SIG-M5 treated with dmso at 0.1 percent for 504 hours (cell line): ENCODE measurements around the gene SMCR8.
A peak's percentile ranks its signal among the peaks of the same experiment; 100 is the strongest.
"Not testable (repeated sequence)": the region's sequence is repeated elsewhere in the genome, so short reads cannot be mapped to it uniquely, and the experiment has no call there.

Experiments used
- DNase-seq: peaks from one replicate; lab custom pipeline; 2025; ENCODE audit not compliant: unreplicated experiment; lab: John Stamatoyannopoulos, UW

Gene SMCR8, protein sequence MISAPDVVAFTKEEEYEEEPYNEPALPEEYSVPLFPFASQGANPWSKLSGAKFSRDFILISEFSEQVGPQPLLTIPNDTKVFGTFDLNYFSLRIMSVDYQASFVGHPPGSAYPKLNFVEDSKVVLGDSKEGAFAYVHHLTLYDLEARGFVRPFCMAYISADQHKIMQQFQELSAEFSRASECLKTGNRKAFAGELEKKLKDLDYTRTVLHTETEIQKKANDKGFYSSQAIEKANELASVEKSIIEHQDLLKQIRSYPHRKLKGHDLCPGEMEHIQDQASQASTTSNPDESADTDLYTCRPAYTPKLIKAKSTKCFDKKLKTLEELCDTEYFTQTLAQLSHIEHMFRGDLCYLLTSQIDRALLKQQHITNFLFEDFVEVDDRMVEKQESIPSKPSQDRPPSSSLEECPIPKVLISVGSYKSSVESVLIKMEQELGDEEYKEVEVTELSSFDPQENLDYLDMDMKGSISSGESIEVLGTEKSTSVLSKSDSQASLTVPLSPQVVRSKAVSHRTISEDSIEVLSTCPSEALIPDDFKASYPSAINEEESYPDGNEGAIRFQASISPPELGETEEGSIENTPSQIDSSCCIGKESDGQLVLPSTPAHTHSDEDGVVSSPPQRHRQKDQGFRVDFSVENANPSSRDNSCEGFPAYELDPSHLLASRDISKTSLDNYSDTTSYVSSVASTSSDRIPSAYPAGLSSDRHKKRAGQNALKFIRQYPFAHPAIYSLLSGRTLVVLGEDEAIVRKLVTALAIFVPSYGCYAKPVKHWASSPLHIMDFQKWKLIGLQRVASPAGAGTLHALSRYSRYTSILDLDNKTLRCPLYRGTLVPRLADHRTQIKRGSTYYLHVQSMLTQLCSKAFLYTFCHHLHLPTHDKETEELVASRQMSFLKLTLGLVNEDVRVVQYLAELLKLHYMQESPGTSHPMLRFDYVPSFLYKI

DNA sequence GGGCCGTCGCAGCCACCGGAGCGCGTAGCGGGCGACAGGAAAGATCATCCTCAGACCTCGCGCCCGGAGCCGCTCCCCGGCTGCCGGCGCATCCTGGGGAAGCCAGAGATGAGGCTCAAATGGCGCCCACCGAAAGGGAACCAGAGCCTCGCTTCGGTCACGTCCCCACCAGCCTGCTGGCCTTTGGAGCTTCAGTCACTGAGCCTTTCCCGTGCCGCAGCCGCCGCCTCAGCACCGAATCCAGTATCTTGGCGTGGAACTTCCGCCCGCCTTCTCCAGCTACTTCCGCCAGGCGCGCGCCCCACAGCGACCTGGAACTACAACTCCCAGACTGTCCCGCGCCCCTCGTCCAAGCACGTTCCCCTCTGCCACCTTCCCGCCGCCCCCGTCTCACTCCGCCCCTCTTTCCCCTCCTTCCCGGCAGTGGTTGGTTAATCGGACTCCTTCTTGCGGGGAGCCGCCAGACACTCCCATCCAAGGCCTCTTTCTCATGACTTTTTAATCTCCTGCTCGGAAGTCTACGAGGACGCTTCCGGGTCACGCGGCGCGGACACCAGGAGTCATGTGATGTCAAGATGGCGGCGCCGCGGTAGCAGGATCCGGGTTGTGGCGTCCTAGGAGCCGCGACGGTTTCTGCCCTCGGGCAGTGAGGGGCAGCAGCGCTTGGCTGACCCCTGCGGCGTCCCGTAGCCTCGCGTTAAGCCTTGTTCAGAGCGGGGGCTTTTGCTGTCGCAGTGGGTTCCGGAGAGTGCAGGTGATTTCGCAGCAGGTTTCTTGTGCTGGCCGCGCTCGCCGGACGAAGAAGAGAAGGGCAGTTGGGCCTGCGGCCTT lies at the start of gene SMCR8, which contains the start of gene TOP3A:
TSS of gene SMCR8 (plus strand) at position 563 of the 831 bp plus-strand sequence. CDS start 497 bp downstream, outside the sequence.
TSS of gene TOP3A (minus strand) at position 264 of the 831 bp plus-strand sequence. CDS start at position 48, 216 bp downstream.
- peak; percentile 98 for DNase-seq

DNA sequence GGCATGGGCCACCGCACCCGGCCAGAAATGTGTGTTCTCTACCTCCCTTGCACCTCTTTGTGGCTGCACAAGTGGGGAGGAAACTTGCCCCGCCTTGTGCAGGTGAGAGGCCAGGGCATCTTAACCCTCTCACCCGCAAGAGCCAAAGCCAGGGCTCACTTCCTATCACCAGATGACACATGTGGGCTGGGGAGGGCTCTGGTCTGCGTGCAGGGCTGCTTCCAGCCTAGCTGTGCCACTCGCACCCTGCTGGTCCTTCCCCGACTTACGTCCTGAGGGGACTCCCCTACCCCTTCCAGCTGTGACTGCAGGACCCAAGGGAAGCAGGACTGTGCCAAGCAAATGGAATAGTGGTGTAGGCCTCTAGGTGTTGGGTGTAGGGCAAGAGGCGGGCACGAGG lies 47.7 kb upstream of the SMCR8 start:
- DNase-seq = no peak

DNA sequence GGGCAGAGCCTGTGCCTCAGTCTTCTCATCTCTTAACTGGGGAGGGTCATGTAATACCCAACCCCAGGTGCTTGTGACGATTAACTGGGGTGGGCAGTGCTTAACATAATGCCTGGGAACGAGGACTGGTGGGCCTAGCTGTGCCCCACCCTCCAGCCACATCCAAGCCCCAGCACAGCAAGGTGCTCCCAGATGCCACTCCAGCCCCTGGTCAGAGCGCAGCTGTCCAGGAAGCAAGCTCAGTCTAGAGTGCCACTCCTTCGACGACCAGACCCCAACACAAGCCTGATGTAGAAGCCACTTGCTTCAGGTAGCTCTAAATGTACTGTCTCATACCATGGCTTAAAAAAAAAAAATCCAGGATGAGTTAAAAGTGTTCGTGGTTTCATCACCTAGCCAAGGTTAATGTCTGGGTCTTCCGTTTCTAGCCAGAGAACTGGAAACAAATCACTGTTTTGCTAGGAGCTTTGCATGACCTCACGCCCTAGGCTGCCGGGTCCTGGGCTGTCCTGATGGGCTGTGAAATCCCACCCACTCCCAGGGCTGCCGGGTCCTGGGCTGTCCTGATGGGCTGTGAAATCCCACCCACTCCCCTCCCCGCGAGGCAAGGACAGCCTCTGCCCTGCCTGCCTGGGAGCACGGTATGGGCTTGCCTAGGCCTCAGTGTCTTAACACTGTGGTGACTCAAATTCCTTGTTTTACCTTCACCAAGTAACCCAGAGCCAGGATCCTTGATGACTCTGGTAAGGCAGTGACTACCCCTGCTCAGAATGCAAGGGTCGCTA lies 47.0 kb upstream of the SMCR8 start:
- no peak for DNase-seq

DNA sequence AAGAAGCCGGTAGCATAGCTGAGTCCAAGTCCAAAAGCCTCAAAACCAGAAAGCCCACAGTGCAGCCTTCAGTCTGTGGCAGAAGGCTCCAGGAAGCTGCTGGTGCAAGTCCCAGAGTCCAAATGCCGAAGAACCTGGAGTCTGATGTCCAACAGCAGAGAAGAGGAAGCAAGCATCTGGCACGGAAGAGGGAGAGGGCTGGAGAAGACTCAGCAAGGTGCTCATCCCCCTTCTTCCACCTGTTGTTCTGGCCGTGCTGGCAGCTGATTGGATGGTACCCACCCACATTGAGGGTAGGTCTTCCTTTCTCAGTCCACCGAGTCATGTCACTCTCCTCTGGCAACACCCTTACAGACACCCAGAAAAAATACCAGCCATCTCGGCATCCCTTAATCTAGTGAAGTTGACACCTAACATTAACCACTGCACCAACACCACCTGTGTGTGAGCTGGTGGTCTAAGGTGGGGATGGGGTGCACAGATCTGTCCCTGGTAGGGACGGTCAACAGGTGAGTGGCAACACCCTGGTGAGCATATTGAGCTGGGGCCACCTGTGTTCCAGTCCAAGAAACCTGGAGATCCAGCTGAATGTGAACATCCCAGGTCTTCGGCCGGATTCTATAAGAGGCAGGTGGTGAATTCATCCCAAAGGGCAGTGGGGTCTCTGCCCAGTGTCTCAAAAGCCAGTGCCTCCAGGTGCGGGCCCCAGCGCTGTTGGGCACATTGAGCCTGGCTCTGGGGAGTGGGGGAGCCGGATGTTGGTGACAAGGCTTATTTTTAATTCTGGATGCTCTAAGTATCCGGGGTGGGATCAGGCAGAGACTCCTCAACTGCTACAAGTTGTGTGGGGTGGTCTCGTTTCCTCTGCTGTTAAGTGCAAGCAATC lies 44.8 kb upstream of the SMCR8 start:
- no peak for DNase-seq

DNA sequence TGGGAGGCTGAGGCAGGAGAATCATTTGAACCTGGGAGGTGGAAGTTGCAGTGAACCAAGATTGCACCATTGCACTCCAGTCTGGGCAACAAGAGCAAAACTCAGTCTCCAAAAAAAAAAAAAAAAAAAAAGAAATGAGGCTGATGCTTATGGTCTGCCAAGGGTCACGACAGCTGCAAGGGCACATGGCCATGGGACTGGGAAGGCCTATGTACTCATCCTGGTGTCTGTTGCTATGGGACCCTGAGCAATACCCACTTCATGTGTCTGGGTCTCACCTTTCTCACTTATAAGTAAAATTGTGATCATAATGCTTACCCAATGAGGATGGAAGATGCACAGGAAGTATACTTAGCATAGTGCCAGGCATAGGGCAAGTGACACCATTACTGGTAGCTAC lies 38.0 kb upstream of the SMCR8 start:
- no peak for DNase-seq

DNA sequence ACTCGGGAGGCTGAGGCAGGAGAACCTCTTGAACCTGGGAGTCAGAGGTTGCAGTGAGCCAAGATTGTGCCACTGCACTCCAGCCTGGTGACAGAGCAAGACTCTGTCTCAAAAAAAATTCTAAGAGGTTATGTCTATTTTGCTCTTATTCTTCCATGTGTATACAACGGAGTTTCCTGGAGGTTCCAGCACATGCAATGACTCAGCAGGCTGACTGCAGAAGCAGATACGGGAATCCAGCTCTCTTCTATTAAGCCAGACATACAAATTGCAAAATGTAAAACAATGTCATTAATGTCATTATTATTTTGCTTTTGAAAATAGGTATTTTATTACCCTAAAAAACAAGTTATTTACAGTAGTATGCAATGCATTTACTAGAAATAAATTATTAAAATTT lies 36.2 kb upstream of the SMCR8 start:
- no peak for DNase-seq

DNA sequence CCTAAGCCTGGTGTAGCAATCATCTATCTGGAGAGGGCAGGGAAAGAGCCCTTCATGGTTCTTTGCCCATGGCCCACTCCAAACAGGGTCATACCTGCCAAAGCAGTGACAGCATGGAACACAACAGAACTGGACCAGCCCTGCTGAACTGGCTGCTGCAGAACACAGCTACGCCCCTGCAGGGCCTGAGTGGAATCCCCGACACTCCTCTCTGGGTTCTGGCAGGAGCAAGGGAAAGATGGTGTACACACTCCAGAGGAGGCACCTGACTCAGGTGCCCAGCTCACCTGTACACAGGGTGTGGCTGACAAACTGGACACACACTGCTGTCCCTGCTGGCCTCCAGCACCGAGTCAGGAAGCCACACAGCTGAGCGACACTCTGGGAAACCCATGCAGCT lies 34.8 kb upstream of the SMCR8 start:
- no peak for DNase-seq

DNA sequence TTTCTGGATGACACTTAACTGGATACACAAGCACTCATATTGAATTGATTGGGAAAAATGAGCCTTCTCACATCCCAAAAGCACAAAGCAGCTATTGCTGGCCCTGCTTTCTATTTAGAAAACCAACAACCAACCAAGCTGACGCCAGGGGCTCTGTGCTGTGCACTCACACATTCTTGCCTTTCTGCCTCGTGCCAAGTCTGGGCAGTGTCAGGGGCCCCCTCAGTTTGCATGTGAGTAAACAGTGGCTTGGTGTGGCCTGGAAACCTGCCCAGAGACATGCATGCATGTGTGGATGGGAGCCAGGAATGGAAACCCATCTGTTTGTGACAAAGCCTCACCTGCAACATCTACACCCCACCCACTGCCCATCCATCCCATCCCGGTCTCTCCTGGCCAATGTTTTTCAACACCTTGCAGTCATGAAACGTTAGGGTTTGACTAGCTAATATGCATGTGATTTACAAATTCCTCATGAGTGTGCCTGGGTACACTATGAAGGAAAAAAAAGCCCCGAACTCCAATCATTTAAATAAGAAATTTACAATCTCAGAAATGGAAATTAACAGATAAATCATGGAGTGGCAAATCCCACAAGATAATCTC lies 34.2 kb upstream of the SMCR8 start:
- no peak for DNase-seq

DNA sequence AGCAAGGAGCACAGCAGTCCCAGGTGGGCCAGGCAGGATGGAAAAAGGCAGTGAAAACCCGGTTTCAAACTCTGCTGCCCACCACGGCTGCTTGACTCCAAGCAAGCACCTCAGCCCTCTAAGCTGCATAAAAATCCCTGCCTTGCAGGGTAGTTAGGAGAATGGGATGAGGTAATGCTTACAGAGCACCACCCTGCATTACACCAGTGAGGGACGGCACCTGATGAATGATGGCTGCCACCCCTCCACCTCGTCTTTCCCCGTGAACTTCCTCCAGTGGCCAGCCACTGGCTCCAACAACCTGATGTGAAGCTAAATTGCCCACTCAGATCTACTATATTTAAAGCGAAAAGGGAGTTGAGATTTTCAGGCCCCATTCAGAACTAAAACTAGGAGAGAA lies 33.3 kb upstream of the SMCR8 start:
- no peak for DNase-seq

DNA sequence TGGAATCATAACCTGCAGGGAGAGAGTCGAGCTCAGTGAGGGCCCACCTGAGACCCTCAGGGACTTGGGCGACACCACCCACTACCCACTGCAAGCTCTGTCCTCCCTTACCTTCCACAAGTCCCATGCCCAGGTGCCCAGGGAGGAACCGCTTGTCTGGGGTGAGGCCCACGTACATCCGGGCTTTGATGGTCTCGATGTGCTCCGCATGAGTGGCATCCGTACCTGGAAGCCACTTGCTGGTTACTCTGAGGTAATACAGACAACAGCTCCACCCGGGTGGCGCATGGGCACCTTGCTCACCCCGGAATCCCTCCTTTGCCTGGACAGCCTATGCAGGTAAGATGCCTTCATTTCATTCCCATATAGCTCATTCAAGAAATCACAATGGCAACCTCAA lies 29.8 kb upstream of the SMCR8 start:
- no peak for DNase-seq

DNA sequence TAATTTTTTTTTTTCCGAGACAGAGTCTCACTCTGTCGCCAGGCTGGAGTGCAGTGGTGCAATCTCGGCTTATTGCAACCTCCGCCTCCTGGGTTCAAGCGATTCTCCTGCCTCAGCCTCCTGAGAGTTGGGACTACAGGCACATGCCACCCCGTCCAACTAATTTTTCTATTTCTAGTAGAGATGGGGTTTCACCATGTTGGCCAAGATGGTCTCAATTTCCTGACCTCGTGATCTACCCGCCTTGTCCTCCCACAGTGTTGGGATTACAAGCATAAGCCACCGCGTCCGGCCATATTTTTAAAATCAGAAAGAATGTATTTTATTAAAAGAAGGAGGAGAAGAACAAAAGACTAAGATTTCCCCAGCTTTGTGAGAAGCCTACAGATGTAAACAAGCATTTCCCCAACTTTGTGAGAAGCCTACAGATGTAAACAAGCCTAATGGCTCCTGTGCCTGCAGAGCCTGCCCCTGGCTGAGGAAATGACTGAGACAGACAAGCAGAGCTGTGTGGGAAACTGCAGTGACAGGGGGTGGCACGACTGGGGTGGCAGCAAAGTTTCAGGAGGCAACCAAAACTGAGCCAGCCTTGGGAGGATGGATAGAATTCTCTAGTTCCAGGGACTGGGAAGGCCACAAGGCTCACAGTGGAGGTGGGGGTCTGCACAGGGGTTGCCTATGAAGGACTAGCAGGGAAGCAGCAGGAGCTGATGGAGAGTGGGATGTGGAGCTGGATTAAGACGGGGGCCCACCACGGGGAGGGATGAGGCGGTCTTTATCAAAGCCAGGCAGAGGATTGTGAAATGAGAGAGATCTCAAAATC lies 23.2 kb upstream of the SMCR8 start:
- no peak for DNase-seq

DNA sequence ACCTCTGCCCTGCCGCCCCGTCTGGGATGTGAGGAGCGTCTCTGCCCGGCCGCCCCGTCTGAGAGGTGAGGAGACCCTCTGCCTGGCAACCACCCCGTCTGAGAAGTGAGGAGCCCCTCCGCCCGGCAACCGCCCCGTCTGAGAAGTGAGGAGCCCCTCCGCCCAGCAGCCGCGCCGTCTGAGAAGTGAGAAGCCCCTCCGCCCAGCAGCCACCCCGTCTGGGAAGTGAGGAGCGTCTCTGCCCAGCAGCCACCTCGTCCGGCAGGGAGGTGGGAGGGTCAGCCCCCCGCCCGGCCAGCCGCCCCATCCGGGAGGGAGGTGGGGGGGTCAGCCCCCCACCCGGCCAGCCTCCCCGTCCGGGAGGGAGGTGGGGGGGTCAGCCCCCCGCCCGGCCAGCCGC lies 17.0 kb upstream of the SMCR8 start:
- not testable (repeated sequence) for DNase-seq

DNA sequence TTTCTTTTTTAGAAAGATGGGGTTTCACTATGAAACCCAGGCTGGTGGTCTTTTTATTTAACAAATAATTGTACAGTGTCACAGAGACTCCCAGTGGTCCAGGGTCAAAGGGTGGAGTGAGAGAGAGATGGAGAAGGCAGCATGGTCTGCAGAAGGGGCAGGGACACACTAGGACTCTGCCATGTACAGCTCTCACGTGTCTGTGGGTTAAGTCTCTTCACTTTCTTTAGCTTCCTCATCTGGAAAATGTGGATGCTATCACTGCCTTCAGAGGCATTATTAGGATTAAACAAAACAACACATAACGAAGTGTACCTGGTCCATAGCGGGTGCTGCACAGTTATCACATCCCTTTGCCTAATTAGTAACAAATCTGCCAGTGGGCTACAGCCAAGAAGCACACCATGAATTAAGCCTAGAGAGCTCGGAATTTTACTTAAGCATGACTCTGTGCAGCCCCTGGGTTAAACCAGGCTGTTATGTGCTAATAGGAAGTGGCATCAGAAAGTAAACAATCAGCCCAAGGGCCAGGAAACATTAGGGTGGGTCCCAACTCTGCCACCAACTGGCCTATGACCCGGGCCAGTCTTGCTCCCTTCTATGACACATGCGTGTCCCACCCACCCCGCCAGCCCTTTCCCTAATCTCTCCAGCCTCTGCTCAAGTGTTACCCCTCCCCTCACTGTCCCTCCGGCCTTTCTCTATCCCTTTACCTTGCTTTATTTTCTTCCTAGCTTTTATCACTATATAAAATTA lies 14.2 kb upstream of the SMCR8 start:
- no peak for DNase-seq

DNA sequence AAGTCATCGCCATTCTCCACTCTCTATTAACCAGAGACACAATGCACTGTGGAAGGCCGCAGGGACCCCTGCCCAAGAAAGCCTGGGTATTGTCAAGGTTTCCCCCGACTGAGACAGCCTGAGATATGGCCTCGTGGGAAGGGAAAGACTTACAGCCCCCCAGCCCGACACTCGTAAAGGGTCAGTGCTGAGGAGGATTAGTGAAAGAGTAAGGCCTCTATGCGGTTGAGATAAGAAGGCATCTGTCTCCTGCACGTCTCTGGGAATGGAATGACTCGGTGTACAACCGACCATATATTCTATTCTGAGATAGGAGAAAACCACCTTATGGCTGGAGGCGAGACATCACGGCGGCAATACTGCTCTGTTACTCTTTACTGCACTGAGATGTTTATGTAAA lies 11.9 kb upstream of the SMCR8 start:
- DNase-seq = not testable (repeated sequence)

DNA sequence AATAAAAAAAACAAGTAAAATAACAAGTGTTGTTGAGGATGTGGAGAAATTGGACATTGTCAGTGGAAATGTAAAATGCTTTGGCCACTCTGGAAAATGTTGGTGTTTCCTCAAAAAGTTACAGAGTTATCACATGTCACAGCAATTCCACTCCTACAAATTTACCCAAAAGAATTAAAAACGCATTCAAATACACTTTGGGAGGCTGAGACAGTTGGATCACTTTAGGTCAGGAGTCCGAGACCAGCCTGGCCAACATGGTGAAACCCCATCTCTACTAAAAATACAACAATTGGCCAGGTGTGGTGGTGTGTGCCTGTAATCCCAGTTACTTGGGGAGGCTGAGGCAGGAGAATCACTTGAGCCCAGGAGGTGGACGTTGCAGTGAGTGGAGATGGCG lies 5.9 kb upstream of the SMCR8 start:
- DNase-seq = no peak

DNA sequence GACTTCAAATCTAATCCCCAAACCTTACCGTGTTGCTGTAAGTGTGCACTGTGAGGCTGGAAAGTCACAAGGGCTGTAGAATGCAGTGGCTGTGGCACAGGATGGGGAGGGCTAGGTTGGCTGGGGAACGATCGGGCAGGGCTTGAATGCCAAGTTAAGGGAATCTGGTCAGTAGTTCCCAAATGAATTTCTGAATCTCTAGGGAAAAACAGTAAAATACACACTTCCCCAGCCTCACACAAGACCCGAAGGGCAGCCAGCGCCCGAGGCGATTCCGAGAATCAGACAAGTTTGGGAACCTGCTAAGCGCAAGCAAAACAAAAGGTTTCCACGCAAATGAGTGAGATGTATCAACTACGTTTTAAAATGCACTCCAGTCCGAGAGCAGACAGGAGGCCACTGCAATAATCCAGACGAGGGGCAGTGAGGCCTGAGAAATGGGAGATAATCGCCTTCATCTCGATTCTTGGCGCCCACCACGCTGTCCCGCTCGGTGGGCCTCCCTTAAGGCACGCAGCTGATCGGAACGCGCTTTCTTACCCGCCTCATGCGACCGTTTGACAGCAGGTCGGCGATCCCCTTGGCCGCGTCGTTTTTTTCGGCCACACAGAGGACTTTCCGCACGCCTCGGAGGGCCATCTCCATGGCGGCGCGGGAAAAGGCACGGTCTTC lies 898 bp upstream of the SMCR8 start:
- no peak for DNase-seq

DNA sequence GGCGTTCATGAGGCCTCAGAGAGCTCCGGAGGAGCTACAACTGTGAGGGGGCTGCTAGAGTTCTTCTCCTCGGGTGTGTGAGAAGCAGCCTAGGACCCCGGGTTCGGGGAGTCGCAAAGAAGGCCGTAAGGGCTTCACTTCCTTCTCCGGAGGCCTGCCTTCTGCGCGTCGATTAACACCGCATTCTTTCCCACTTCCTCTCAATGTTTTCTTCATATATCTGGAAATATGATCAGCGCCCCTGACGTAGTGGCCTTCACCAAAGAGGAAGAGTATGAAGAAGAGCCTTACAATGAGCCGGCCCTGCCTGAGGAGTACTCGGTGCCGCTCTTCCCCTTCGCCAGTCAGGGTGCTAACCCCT lies 449 bp downstream of the SMCR8 start:
- DNase-seq = peak; percentile 67
